ENCODE results near the gene KRR1. TPM values are rescaled to one million over a fixed set of nuclear protein-coding genes. Genes with fewer than 3 reads are reported as not detected.

The KRR1 gene
- total and polyA plus RNA-seq, 2 of the 13 experiments (the other 11 are each of a cell fraction or from before 2014, with no cell fraction given), result 19.3 to 103 TPM

DNA sequence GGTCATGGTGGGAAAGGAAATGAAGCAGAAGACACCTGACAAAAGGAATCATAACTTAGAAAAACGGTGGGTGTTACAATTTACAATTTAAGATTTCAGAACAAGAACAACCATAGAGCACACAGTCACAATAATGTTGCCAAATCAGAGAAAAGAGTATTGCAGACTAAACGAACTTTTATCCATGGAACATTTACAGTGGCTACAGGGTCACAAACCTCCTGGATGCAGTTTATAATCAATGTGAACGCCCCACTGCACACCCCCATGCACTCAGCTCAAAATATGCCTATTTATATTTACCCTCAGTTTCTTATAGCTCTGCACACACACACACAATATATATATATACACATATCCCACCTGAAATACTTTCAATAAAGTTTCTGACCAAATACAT is 8.0 kb downstream of the KRR1 start:
- in situ Hi-C loops (cut with HindIII; ENCODE audit: extremely low pct_ligation_motif_present, low pct_unique_long_range_greater_than_20kb), result loop anchor here (10.0 kb wide), 1 partner anchor 169 kb away; the partner anchor contains the start of genes CAPS2 and GLIPR1L1
- Histone ChIP-seq H3K4me2 (ENCODE audit: low read depth, low read length) (no peak overlapping the region), H3K4me1 (ENCODE audit: insufficient read depth, low read length) (peaks cover 13% of the 10 kb centered on the region; the same call in 1 of the 2 replicates), H3K9ac (ENCODE audit: insufficient read depth, low read depth, low read length) (no peak overlapping the region), H3K9me3 (ENCODE audit: low read length) (no peaks in the 10 kb centered on the region), H3K36me3 (replicated peaks in 1 of 2; ENCODE audit: control insufficient read depth in 1 of 2, insufficient read depth in 2 of 2, low read length in 2 of 2) (peaks cover 14 to 58% of the 10 kb centered on the region in 2 experiments), H3K27ac (ENCODE audit: extremely low read length, insufficient read depth, low read length) (no peak overlapping the region), H2AFZ (ENCODE audit: low read length) (no peak overlapping the region), H3K27me3 (ENCODE audit: control insufficient read depth in 1 of 2, insufficient read depth in 2 of 2, low read length in 2 of 2) (no peaks in the 10 kb centered on the region), H4K20me1 (ENCODE audit: insufficient read depth, low read length) (no peaks in the 10 kb centered on the region; the same call in 1 of the 2 replicates), H3K4me3 (replicated peaks in 1 of 3; ENCODE audit: insufficient read depth in 1 of 3, low read depth in 2 of 3, low read length in 3 of 3) (no peak overlapping the region), H3K79me2 (ENCODE audit: insufficient read depth, low read length) (peaks cover 18% of the 10 kb centered on the region)
- ChIA-PET POLR2A (no interaction called here), CTCF (ENCODE audit: low intra/inter-chr PET ratio, low total read pairs) (no interaction called here)
- intact Hi-C loops (cut with micrococcal nuclease; ENCODE audit: unreplicated experiment), result no loop called here
- BruUV-seq (replicated peaks), result no TSS peak
- ATAC-seq (no peak), FAIRE-seq (no peak), DNase-seq (ENCODE audit: low spot score) (no peak)
- TF ChIP-seq, protein P1, sequence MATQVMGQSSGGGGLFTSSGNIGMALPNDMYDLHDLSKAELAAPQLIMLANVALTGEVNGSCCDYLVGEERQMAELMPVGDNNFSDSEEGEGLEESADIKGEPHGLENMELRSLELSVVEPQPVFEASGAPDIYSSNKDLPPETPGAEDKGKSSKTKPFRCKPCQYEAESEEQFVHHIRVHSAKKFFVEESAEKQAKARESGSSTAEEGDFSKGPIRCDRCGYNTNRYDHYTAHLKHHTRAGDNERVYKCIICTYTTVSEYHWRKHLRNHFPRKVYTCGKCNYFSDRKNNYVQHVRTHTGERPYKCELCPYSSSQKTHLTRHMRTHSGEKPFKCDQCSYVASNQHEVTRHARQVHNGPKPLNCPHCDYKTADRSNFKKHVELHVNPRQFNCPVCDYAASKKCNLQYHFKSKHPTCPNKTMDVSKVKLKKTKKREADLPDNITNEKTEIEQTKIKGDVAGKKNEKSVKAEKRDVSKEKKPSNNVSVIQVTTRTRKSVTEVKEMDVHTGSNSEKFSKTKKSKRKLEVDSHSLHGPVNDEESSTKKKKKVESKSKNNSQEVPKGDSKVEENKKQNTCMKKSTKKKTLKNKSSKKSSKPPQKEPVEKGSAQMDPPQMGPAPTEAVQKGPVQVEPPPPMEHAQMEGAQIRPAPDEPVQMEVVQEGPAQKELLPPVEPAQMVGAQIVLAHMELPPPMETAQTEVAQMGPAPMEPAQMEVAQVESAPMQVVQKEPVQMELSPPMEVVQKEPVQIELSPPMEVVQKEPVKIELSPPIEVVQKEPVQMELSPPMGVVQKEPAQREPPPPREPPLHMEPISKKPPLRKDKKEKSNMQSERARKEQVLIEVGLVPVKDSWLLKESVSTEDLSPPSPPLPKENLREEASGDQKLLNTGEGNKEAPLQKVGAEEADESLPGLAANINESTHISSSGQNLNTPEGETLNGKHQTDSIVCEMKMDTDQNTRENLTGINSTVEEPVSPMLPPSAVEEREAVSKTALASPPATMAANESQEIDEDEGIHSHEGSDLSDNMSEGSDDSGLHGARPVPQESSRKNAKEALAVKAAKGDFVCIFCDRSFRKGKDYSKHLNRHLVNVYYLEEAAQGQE (IDR thresholded peaks at IDR 0.05; ENCODE audit: borderline replicate concordance in 1 of 2, low read depth in 1 of 2, low read length in 2 of 2), result no peak
- no peak for TF ChIP-seq ZNF619 (CRISPR knock-in tag; IDR thresholded peaks at IDR 0.05)
- no peak for TF ChIP-seq MXD1 (CRISPR knock-in tag; IDR thresholded peaks at IDR 0.05)
- no peak for TF ChIP-seq BRCA1 (CRISPR knock-in tag; IDR thresholded peaks at IDR 0.05)
- TF ChIP-seq ZKSCAN1 (IDR thresholded peaks at IDR 0.05; ENCODE audit: low read length), result no peak
- no peak for TF ChIP-seq ZFX (CRISPR knock-in tag; IDR thresholded peaks at IDR 0.05; ENCODE audit: low read depth)
- TF ChIP-seq FOSL2 (CRISPR knock-in tag; IDR thresholded peaks at IDR 0.05), result no peak
- TF ChIP-seq MAFF (IDR thresholded peaks at IDR 0.05; ENCODE audit: low read depth, low read length), result no peak
- no peak for TF ChIP-seq HOXD1 (CRISPR knock-in tag; IDR thresholded peaks at IDR 0.05)
- TF ChIP-seq U2AF1 (optimal IDR thresholded peaks at IDR 0.05; ENCODE audit: low read depth, low read length), result no peak
- TF ChIP-seq ETV5 (CRISPR knock-in tag; IDR thresholded peaks at IDR 0.05; ENCODE audit: borderline replicate concordance), result no peak
- TF ChIP-seq XBP1 (CRISPR knock-in tag; IDR thresholded peaks at IDR 0.05), result no peak
- TF ChIP-seq NR2F2 (IDR thresholded peaks at IDR 0.05; ENCODE audit: borderline replicate concordance, low read depth), result no peak
- no peak for TF ChIP-seq ZNF577 (CRISPR knock-in tag; IDR thresholded peaks at IDR 0.05; ENCODE audit: borderline replicate concordance, low read depth)
- no peak for TF ChIP-seq ZNF362 (CRISPR knock-in tag; IDR thresholded peaks at IDR 0.05; ENCODE audit: borderline replicate concordance)
- no peak for TF ChIP-seq ZNF260 (CRISPR knock-in tag; IDR thresholded peaks at IDR 0.05; ENCODE audit: borderline replicate concordance, low read depth)
- WGBS (ENCODE audit: low lambda C conversion rate), result 67% methylated on average over 3 of the region's 3 CpGs
